Right atrium auricular region (tissue), 2 donors: ENCODE results near the gene LRRC7. TPM values are rescaled to one million over a fixed set of nuclear protein-coding genes. Genes with fewer than 3 reads are reported as not detected.

ENCODE experiments used
- DNase-seq: peaks from one replicate; pipeline ENCODE4 v3.0.0-alpha.2; 2019; ENCODE audit warnings: low spot score
- H3K27ac ChIP-seq, 2 donors: fragments of 200-600 bp; sonication (generic); 1 replicate in 1 of 2; 2 replicates in 1 of 2; pipeline ENCODE4 v1.5.1; 2016 to 2019
- H3K27me3 ChIP-seq, 2 donors: fragments of 200-600 bp; sonication (generic); one replicate each; pipeline versions ENCODE4 v1.5.1 to v1.6.0; 2017 to 2019
- H3K36me3 ChIP-seq: fragments of 200-600 bp; sonication (generic); one replicate; pipeline ENCODE4 v1.5.1; 2016
- H3K4me1 ChIP-seq, 2 donors: fragments of 200-600 bp; sonication (generic); one replicate each; pipeline versions ENCODE4 v1.5.1 to v1.6.0; 2017 to 2019
- H3K4me3 ChIP-seq, 2 donors: fragments of 200-600 bp; sonication (generic); 1 replicate in 1 of 2; 2 replicates in 1 of 2; pipeline ENCODE4 v1.5.1; 2017 to 2019; ENCODE audit warnings: mild to moderate bottlenecking in 1 of 2, moderate library complexity in 1 of 2
- H3K9me3 ChIP-seq, 2 donors: fragments of 200-600 bp; sonication (generic); one replicate each; pipeline ENCODE4 v1.5.1; 2019
- CTCF ChIP-seq, 2 donors: fragments of 200-600 bp; sonication (generic); IDR thresholded peaks; one replicate each; pipeline ENCODE4 v1.5.1; 2019; ENCODE audit warnings: antibody characterized with exemption in 2 of 2
- total RNA-seq, 2 donors: library from RNA; depleted of rRNA; stranded (reverse); fragments of >200 nt; gene quantifications; one replicate each; pipeline ENCODE4 v1.1.0, GENCODE V29; 2016

LRRC7 gene
- total RNA-seq, 2 donors from 2014 or later, result 0.75 to 14.3 TPM

DNA sequence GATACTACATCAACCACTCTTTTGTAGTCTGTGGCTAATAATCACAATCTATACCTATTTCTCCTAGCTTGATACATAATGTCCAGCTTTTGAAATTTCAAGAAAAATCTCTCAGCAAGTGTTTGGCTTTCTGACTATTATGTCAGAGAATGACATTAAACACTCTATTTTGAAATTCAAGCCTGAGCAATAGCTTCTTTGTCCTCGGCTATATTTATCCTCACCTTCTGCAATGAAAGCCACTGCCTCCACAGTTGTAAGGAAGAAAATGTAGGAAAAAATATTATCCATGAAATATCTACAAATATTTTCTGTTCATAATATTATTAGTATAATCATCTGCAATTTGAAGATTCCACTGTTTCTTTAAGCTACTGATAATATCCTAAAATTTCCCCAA is 22.1 kb downstream of the LRRC7 start:
- DNase-seq, result no peak
- no peak for TF ChIP-seq CTCF (IDR thresholded peaks at IDR 0.05)
- no peaks in the 10 kb centered on the region for H3K9me3 ChIP-seq

DNA sequence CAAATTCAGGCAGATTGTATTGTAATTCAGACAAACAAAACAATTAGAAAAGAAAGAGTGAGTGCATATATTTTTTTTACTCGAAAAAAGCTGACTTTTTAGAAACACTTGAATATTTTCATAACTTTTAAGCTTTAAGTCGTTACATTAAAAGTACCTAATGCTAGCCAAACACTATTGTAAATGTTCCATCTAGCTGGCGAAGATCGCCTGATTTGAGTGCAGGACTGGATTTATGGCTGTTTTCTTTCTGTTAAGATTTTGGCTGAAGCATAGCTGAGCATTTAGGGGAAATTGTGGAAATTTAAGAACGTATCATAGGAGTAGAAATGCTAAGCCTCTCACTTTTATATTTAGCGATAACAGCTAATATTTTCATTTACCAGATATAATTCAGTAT is 24.6 kb downstream of the LRRC7 start:
- Histone ChIP-seq H3K4me3 (no peak overlapping the region), H3K9me3 (no peaks in the 10 kb centered on the region), H3K27me3 (no peaks in the 10 kb centered on the region), H3K27ac (no peak overlapping the region), H3K4me1 (no peaks in the 10 kb centered on the region), H3K36me3 (no peaks in the 10 kb centered on the region)
- no peak for DNase-seq
- TF ChIP-seq CTCF (IDR thresholded peaks at IDR 0.05), result no peak

More for the DNA sequence above, 22.1 kb downstream of the LRRC7 start:
- Histone ChIP-seq H3K27ac (no peak overlapping the region), H3K4me3 (no peak overlapping the region), H3K4me1 (no peaks in the 10 kb centered on the region), H3K27me3 (no peaks in the 10 kb centered on the region), H3K36me3 (no peaks in the 10 kb centered on the region)

GRCh38 chr1:69595486-69595885 is 27.8 kb downstream of the LRRC7 start:
- DNase-seq, result no peak
- Histone ChIP-seq H3K4me1 (no peaks in the 10 kb centered on the region), H3K36me3 (no peaks in the 10 kb centered on the region), H3K27ac (no peak overlapping the region), H3K4me3 (no peak overlapping the region), H3K27me3 (no peaks in the 10 kb centered on the region), H3K9me3 (no peaks in the 10 kb centered on the region)
- TF ChIP-seq CTCF (IDR thresholded peaks at IDR 0.05), result no peak

GRCh38 chr1:69611316-69611715 is 43.6 kb downstream of the LRRC7 start:
- TF ChIP-seq CTCF (IDR thresholded peaks at IDR 0.05), result no peak
- Histone ChIP-seq H3K4me3 (no peak overlapping the region), H3K36me3 (no peaks in the 10 kb centered on the region), H3K27me3 (no peaks in the 10 kb centered on the region), H3K27ac (no peak overlapping the region), H3K4me1 (no peaks in the 10 kb centered on the region), H3K9me3 (no peaks in the 10 kb centered on the region)
- no peak for DNase-seq

GRCh38 chr1:69613414-69613813 is 45.7 kb downstream of the LRRC7 start:
- no peak for TF ChIP-seq CTCF (IDR thresholded peaks at IDR 0.05)
- Histone ChIP-seq H3K27me3 (no peaks in the 10 kb centered on the region), H3K9me3 (no peaks in the 10 kb centered on the region), H3K4me3 (no peak overlapping the region), H3K4me1 (no peaks in the 10 kb centered on the region), H3K27ac (no peak overlapping the region), H3K36me3 (no peaks in the 10 kb centered on the region)
- DNase-seq, result no peak

DNA sequence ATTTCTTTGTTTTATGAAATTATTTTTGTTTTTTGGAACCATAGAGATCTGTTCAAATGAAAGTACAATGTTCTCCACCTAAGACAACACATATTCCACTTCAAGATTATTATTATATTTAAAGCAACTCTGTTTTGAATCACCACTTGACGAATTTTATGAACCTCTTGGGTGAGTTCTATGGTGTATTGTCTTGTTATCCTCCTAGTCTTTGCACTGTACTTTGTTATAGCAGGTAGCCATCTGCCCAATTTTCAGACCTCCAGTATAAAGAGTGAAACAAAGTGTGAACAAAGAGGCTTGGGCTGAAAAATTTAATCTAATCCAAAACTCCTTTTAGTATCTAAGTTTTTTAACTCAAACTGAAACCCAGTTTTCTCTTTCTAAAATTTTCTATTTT is 71.0 kb downstream of the LRRC7 start:
- no peak overlapping the region for H3K4me3 ChIP-seq

More for the DNA sequence above, 71.0 kb downstream of the LRRC7 start:
- Histone ChIP-seq H3K27me3 (no peaks in the 10 kb centered on the region), H3K9me3 (no peaks in the 10 kb centered on the region), H3K27ac (no peak overlapping the region), H3K4me1 (no peaks in the 10 kb centered on the region), H3K36me3 (no peaks in the 10 kb centered on the region)
- TF ChIP-seq CTCF (IDR thresholded peaks at IDR 0.05), result no peak
- no peak for DNase-seq
